SJSA1 (cell line): ENCODE results near the gene ATP2C1. TPM values are rescaled to one million over a fixed set of nuclear protein-coding genes. Genes with fewer than 3 reads are reported as not detected.
A peak's percentile ranks its signal among the peaks of the same experiment; 100 is the strongest.
"Not testable (repeated sequence)": the region's sequence is repeated elsewhere in the genome, so short reads cannot be mapped to it uniquely, and the experiment has no call there.

ENCODE experiments used
- DNase-seq, 2 experiments: peaks; one replicate each; pipeline ENCODE4 v3.0.0-alpha.2; 2015 to 2020; ENCODE audit warnings: low spot score in 2 of 2, low read depth in 1 of 2
- H3K27ac ChIP-seq: fragments of 250-450 bp; sonication (Bioruptor Pico); 2 replicates; pipeline ENCODE4 v1.5.1; 2020; ENCODE audit warnings: mild to moderate bottlenecking, moderate library complexity
- H3K27me3 ChIP-seq: fragments of 250-450 bp; sonication (Bioruptor Pico); replicated peaks from 2 replicates; pipeline ENCODE4 v1.5.1; 2020; ENCODE audit warnings: mild to moderate bottlenecking, moderate library complexity
- H3K36me3 ChIP-seq: fragments of 250-450 bp; sonication (Bioruptor Pico); 2 replicates; pipeline ENCODE4 v1.5.1; 2020; ENCODE audit warnings: mild to moderate bottlenecking
- H3K4me1 ChIP-seq: fragments of 250-450 bp; sonication (Bioruptor Pico); replicated peaks from 2 replicates; pipeline ENCODE4 v1.6.1; 2021; ENCODE audit warnings: mild to moderate bottlenecking
- H3K4me3 ChIP-seq: fragments of 250-450 bp; sonication (Bioruptor Pico); 2 replicates; pipeline ENCODE4 v1.5.1; 2020; ENCODE audit warnings: mild to moderate bottlenecking
- H3K9me3 ChIP-seq: fragments of 250-450 bp; sonication (Bioruptor Pico); replicated peaks from 2 replicates; pipeline ENCODE4 v1.5.1; 2020; ENCODE audit warnings: mild to moderate bottlenecking
- total RNA-seq: library from RNA; depleted of rRNA; stranded (reverse); fragments of >200 nt; shearing (Covaris generic); gene quantifications from 2 replicates; pipeline ENCODE4 v1.2.3, GENCODE V29; 2014; rRNA removed

Gene ATP2C1
- 83.2 and 92.9 TPM in 2 replicates for total RNA-seq

- no peaks in the 10 kb centered on the region for H3K9me3 ChIP-seq
- H3K27ac ChIP-seq, result peak within 1 kb of the TSS; percentile 82
- no peaks in the 10 kb centered on the region for H3K27me3 ChIP-seq
- DNase-seq, result peak; percentile 93 to 95
- H3K4me3 ChIP-seq, result peak within 1 kb of the TSS; percentile 58
- H3K4me1 ChIP-seq, result peaks cover 21% of the 10 kb centered on the region
- peaks cover 5% of the 10 kb centered on the region; the same call in 1 of the 2 replicates for H3K36me3 ChIP-seq
Observed at GRCh38 chr3:130893376-130894129, at the start of gene ATP2C1. ATP2C1 (plus strand) TSS chr3:130894084; CDS start chr3:130894770, 686 bp downstream.

- Histone ChIP-seq H3K4me3 (no peak overlapping the region), H3K36me3 (no peaks in the 10 kb centered on the region), H3K27ac (no peak overlapping the region), H3K9me3 (no peaks in the 10 kb centered on the region), H3K4me1 (peaks cover 5% of the 10 kb centered on the region; the same call in 1 of the 2 replicates), H3K27me3 (no peaks in the 10 kb centered on the region)
- DNase-seq, result no peak
Observed at GRCh38 chr3:130844462-130844861, 49.4 kb upstream of the ATP2C1 start.

- H3K4me3 ChIP-seq, result no peak overlapping the region
- no peaks in the 10 kb centered on the region for H3K36me3 ChIP-seq
- peaks cover 18% of the 10 kb centered on the region for H3K4me1 ChIP-seq
- H3K9me3 ChIP-seq, result no peaks in the 10 kb centered on the region
- no peaks in the 10 kb centered on the region for H3K27me3 ChIP-seq
- no peak overlapping the region for H3K27ac ChIP-seq
- no peak for DNase-seq
Observed at GRCh38 chr3:130846181-130846580, 47.7 kb upstream of the ATP2C1 start.

- no peaks in the 10 kb centered on the region for H3K36me3 ChIP-seq
- H3K27ac ChIP-seq, result no peak overlapping the region
- H3K4me1 ChIP-seq, result peaks cover 23% of the 10 kb centered on the region
- H3K9me3 ChIP-seq, result no peaks in the 10 kb centered on the region
- no peaks in the 10 kb centered on the region for H3K27me3 ChIP-seq
- H3K4me3 ChIP-seq, result no peak overlapping the region
- DNase-seq, result no peak
Observed at GRCh38 chr3:130849091-130849552, 44.8 kb upstream of the ATP2C1 start.

GRCh38 chr3:130850044-130850797, 43.7 kb upstream of the ATP2C1 start:
- Histone ChIP-seq H3K4me3 (peak overlapping the region; percentile 26), H3K27me3 (no peaks in the 10 kb centered on the region), H3K27ac (peak overlapping the region; percentile 83), H3K36me3 (no peaks in the 10 kb centered on the region), H3K4me1 (peaks cover 23% of the 10 kb centered on the region), H3K9me3 (no peaks in the 10 kb centered on the region)
- DNase-seq, result peak; percentile 57 to 82

- Histone ChIP-seq H3K36me3 (no peaks in the 10 kb centered on the region), H3K9me3 (no peaks in the 10 kb centered on the region), H3K27me3 (no peaks in the 10 kb centered on the region), H3K4me3 (peak overlapping the region; percentile 26), H3K4me1 (peaks cover 23% of the 10 kb centered on the region), H3K27ac (peak overlapping the region; percentile 83)
- DNase-seq, result no peak
Observed at GRCh38 chr3:130850843-130851242, 43.0 kb upstream of the ATP2C1 start.

GRCh38 chr3:130851277-130851676, 42.6 kb upstream of the ATP2C1 start:
- Histone ChIP-seq H3K4me1 (peaks cover 23% of the 10 kb centered on the region), H3K4me3 (peak overlapping the region; percentile 26), H3K27me3 (no peaks in the 10 kb centered on the region), H3K36me3 (no peaks in the 10 kb centered on the region), H3K9me3 (no peaks in the 10 kb centered on the region), H3K27ac (peak overlapping the region; percentile 83)
- DNase-seq, result no peak

- Histone ChIP-seq H3K27me3 (no peaks in the 10 kb centered on the region; the same call in 1 of the 2 replicates), H3K9me3 (no peaks in the 10 kb centered on the region), H3K27ac (no peak overlapping the region), H3K4me1 (peaks cover 23% of the 10 kb centered on the region), H3K36me3 (no peaks in the 10 kb centered on the region), H3K4me3 (no peak overlapping the region)
- DNase-seq, result no peak
Observed at GRCh38 chr3:130853581-130853980, 40.3 kb upstream of the ATP2C1 start.

GRCh38 chr3:130854208-130854864, 39.5 kb upstream of the ATP2C1 start:
- DNase-seq, result no peak
- peaks cover 20% of the 10 kb centered on the region for H3K4me1 ChIP-seq
- no peaks in the 10 kb centered on the region for H3K36me3 ChIP-seq
- H3K27ac ChIP-seq, result no peak overlapping the region
- H3K9me3 ChIP-seq, result no peaks in the 10 kb centered on the region
- H3K4me3 ChIP-seq, result no peak overlapping the region
- no peaks in the 10 kb centered on the region; the same call in 1 of the 2 replicates for H3K27me3 ChIP-seq

GRCh38 chr3:130857336-130858026, 36.4 kb upstream of the ATP2C1 start:
- no peak for DNase-seq
- Histone ChIP-seq H3K9me3 (no peaks in the 10 kb centered on the region), H3K27ac (no peak overlapping the region), H3K27me3 (no peaks in the 10 kb centered on the region; the same call in 1 of the 2 replicates), H3K4me1 (no peaks in the 10 kb centered on the region), H3K36me3 (no peaks in the 10 kb centered on the region), H3K4me3 (no peak overlapping the region)

- H3K4me3 ChIP-seq, H3K27ac ChIP-seq, H3K27me3 ChIP-seq, H3K4me1 ChIP-seq, H3K36me3 ChIP-seq, DNase-seq, H3K9me3 ChIP-seq: not testable (repeated sequence)
Observed at GRCh38 chr3:130862130-130862529, 31.8 kb upstream of the ATP2C1 start.

- H3K36me3 ChIP-seq, result no peaks in the 10 kb centered on the region
- no peaks in the 10 kb centered on the region for H3K4me1 ChIP-seq
- DNase-seq, result no peak
- H3K27me3 ChIP-seq, result no peaks in the 10 kb centered on the region
- no peak overlapping the region for H3K4me3 ChIP-seq
- H3K9me3 ChIP-seq, result no peaks in the 10 kb centered on the region
- H3K27ac ChIP-seq, result no peak overlapping the region
Observed at GRCh38 chr3:130865489-130865888, 28.4 kb upstream of the ATP2C1 start.

GRCh38 chr3:130866327-130866726, 27.6 kb upstream of the ATP2C1 start:
- Histone ChIP-seq H3K27me3 (no peaks in the 10 kb centered on the region), H3K27ac (no peak overlapping the region), H3K4me3 (no peak overlapping the region), H3K9me3 (no peaks in the 10 kb centered on the region), H3K4me1 (no peaks in the 10 kb centered on the region), H3K36me3 (no peaks in the 10 kb centered on the region)
- DNase-seq, result no peak
